ENCODE measurements around the gene C16orf90.

GRCh38 chr16:3481696-3482658 lies 13.3 kb downstream of the C16orf90 start:
- TF ChIP-seq CTCF (conservative IDR thresholded peaks at IDR 0.05; ENCODE audit: low read depth, low read length) (no peak), EZH2phosphoT487 (IDR thresholded peaks at IDR 0.05; ENCODE audit: borderline replicate concordance, low read length) (no peak), EZH2 (IDR thresholded peaks at IDR 0.05; ENCODE audit: low read length, unreplicated experiment) (no peak)

Measured in PC-3 (cell line).